PFSK-1 (cell line): ENCODE data around the gene SCLY.

ENCODE experiments used
- POLR2AphosphoS5 ChIP-seq: IDR thresholded peaks from 2 replicates; pipeline ENCODE4 v1.6.1; 2012; ENCODE audit warnings: low read depth, mild to moderate bottlenecking, control low read depth, low read length, moderate library complexity
- TAF1 ChIP-seq: IDR thresholded peaks from 2 replicates; pipeline ENCODE4 v1.6.1; 2012; ENCODE audit warnings: low read length, control low read depth, borderline replicate concordance; ENCODE audit not compliant: insufficient read depth

GRCh38 chr2:238081150-238081549, 20.3 kb downstream of the SCLY start:
- TF ChIP-seq POLR2AphosphoS5 (no peak), TAF1 (no peak)
